ENCODE measurements around the gene PLEKHJ1. TPM values are rescaled to one million over a fixed set of nuclear protein-coding genes. Genes with fewer than 3 reads are reported as not detected.

Gene PLEKHJ1
- total RNA-seq, 1 experiment from 2014 or later: 78.6 TPM

DNA sequence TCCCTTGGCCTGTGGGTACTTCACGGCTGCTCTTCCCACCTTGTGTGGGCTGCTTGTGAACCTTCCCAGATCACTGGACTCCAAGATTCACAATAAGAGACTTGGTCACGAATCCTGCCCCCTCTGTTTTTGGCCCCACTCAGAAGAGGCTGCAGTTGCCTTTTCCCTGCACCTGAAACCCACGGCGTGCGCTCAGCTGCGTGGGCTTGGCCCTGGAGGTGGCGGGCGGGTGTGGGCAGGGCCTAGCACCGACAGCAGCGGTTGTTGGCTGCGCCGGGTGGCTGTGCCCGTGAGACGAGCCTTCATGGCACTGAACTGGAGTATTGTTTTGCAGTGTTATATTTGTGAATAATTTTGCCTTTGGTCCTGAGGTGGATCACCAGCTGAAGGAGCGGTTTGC lies 33.8 kb downstream of the PLEKHJ1 start:
- no peak for ATAC-seq
- ChIA-PET POLR2A (no interaction called here), CTCF (no interaction called here)
- BruUV-seq (replicated peaks): no TSS peak
- intact Hi-C loops (cut with micrococcal nuclease; ENCODE audit: unreplicated experiment): no loop called here
- in situ Hi-C loops (cut with HindIII; ENCODE audit: low pct_unique_long_range_greater_than_20kb, low sequenced_read_pairs): no loop called here
- no peaks in the 10 kb centered on the region for H3K27me3 ChIP-seq (ENCODE audit: control insufficient read depth, insufficient read depth, low read length)
- H3K4me3 ChIP-seq (ENCODE audit: low read depth in 2 of 2, low read length in 2 of 2): no peak overlapping the region
- no peaks in the 10 kb centered on the region for H3K4me1 ChIP-seq (ENCODE audit: control insufficient read depth, insufficient read depth, low read length)
- DNase-seq (ENCODE audit: low read depth, low spot score): no peak
- no peak overlapping the region for H3K27ac ChIP-seq (ENCODE audit: low read length)
- TF ChIP-seq, protein P1, sequence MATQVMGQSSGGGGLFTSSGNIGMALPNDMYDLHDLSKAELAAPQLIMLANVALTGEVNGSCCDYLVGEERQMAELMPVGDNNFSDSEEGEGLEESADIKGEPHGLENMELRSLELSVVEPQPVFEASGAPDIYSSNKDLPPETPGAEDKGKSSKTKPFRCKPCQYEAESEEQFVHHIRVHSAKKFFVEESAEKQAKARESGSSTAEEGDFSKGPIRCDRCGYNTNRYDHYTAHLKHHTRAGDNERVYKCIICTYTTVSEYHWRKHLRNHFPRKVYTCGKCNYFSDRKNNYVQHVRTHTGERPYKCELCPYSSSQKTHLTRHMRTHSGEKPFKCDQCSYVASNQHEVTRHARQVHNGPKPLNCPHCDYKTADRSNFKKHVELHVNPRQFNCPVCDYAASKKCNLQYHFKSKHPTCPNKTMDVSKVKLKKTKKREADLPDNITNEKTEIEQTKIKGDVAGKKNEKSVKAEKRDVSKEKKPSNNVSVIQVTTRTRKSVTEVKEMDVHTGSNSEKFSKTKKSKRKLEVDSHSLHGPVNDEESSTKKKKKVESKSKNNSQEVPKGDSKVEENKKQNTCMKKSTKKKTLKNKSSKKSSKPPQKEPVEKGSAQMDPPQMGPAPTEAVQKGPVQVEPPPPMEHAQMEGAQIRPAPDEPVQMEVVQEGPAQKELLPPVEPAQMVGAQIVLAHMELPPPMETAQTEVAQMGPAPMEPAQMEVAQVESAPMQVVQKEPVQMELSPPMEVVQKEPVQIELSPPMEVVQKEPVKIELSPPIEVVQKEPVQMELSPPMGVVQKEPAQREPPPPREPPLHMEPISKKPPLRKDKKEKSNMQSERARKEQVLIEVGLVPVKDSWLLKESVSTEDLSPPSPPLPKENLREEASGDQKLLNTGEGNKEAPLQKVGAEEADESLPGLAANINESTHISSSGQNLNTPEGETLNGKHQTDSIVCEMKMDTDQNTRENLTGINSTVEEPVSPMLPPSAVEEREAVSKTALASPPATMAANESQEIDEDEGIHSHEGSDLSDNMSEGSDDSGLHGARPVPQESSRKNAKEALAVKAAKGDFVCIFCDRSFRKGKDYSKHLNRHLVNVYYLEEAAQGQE (IDR thresholded peaks at IDR 0.05; ENCODE audit: insufficient read depth in 1 of 2, low read depth in 2 of 2, low read length in 1 of 2): no peak
- TF ChIP-seq TCF7L2 (IDR thresholded peaks at IDR 0.05; ENCODE audit: low read depth, low read length) (no peak), SIN3A (IDR thresholded peaks at IDR 0.05; ENCODE audit: borderline replicate concordance, insufficient read depth, low read depth, low read length) (no peak), POLR2AphosphoS5 (IDR thresholded peaks at IDR 0.05; ENCODE audit: low read depth, low read length) (no peak)
- TF ChIP-seq, protein P2, sequence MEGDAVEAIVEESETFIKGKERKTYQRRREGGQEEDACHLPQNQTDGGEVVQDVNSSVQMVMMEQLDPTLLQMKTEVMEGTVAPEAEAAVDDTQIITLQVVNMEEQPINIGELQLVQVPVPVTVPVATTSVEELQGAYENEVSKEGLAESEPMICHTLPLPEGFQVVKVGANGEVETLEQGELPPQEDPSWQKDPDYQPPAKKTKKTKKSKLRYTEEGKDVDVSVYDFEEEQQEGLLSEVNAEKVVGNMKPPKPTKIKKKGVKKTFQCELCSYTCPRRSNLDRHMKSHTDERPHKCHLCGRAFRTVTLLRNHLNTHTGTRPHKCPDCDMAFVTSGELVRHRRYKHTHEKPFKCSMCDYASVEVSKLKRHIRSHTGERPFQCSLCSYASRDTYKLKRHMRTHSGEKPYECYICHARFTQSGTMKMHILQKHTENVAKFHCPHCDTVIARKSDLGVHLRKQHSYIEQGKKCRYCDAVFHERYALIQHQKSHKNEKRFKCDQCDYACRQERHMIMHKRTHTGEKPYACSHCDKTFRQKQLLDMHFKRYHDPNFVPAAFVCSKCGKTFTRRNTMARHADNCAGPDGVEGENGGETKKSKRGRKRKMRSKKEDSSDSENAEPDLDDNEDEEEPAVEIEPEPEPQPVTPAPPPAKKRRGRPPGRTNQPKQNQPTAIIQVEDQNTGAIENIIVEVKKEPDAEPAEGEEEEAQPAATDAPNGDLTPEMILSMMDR (IDR thresholded peaks at IDR 0.05): no peak
- no peaks in the 10 kb centered on the region for H3K36me3 ChIP-seq (ENCODE audit: control insufficient read depth, insufficient read depth, low read length)
- H3K9me3 ChIP-seq (ENCODE audit: control insufficient read depth, insufficient read depth, low read depth, low read length): no peaks in the 10 kb centered on the region

DNA sequence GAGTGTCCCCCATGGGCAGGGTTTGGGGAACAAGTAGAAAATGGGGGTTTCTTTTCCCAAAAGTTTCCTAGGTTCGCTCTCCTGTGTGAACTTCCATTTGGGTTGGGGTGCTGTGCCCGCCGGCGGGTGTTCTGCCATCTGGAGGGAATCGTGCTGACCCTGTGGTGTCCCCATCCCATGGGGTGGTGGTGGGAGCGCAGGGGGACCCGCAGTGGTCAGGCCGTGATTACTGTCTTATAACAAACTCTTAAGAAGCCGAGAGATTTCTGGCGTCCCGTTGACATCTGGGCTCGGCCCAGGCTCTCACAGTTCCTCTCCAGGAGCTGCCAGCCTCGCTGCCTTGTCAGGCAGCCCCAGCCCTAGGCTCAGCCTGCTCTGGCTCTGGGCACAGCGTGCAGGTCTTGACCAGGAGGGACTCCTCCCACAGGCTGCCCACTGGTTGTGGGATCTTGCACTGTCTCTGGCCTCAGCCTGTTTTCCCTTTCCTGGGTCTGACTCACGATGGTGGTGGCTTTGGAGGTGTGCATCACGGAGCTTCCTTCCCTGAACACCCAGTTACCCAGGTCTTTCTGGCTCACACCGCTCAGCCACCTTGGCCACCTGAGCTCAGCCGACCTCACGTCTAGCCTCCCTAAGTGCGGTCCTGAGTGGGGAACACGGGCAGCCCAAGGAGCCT lies 34.5 kb downstream of the PLEKHJ1 start:
- in situ Hi-C loops (cut with HindIII; ENCODE audit: low pct_unique_long_range_greater_than_20kb, low sequenced_read_pairs): no loop called here
- H3K27me3 ChIP-seq (ENCODE audit: control insufficient read depth, insufficient read depth, low read length): no peaks in the 10 kb centered on the region
- CTCF ChIA-PET: no interaction called here

More for the DNA sequence above, 34.5 kb downstream of the PLEKHJ1 start:
- POLR2A ChIA-PET: no interaction called here
- Histone ChIP-seq H3K4me3 (ENCODE audit: low read depth in 2 of 2, low read length in 2 of 2) (no peak overlapping the region), H3K9me3 (ENCODE audit: control insufficient read depth, insufficient read depth, low read depth, low read length) (no peaks in the 10 kb centered on the region), H3K4me1 (ENCODE audit: control insufficient read depth, insufficient read depth, low read length) (no peaks in the 10 kb centered on the region), H3K36me3 (ENCODE audit: control insufficient read depth, insufficient read depth, low read length) (no peaks in the 10 kb centered on the region), H3K27ac (ENCODE audit: low read length) (no peak overlapping the region)
- TF ChIP-seq, protein P1 (IDR thresholded peaks at IDR 0.05; ENCODE audit: insufficient read depth in 1 of 2, low read depth in 2 of 2, low read length in 1 of 2): no peak
- TF ChIP-seq, protein P2 (IDR thresholded peaks at IDR 0.05): no peak
- TF ChIP-seq TCF7L2 (IDR thresholded peaks at IDR 0.05; ENCODE audit: low read depth, low read length): no peak
- no peak for TF ChIP-seq SIN3A (IDR thresholded peaks at IDR 0.05; ENCODE audit: borderline replicate concordance, insufficient read depth, low read depth, low read length)
- no peak for TF ChIP-seq POLR2AphosphoS5 (IDR thresholded peaks at IDR 0.05; ENCODE audit: low read depth, low read length)
- DNase-seq (ENCODE audit: low read depth, low spot score): no peak
- ATAC-seq: peak; percentile 38; the same call in 1 of the 2 replicates
- intact Hi-C loops (cut with micrococcal nuclease; ENCODE audit: unreplicated experiment): no loop called here
- no TSS peak for BruUV-seq (replicated peaks)
